OCI-LY7 (cell line): Measurements from ENCODE around the gene PPP1R37.

Experiments
- EZH2phosphoT487 ChIP-seq: fragments of 200-600 bp; sonication (generic); IDR thresholded peaks from 2 replicates; pipeline ENCODE4 v1.6.1; 2018; ENCODE audit warnings: low read depth, borderline replicate concordance, mild to moderate bottlenecking, mixed run types, antibody characterized with exemption, low read length, moderate library complexity, mixed read lengths
- TF ChIP-seq, protein P1 (sequence below): fragments of 200-600 bp; sonication (generic); conservative IDR thresholded peaks from 2 replicates; pipeline ENCODE4 v1.5.1; 2014; ENCODE audit warnings: mild to moderate bottlenecking, antibody characterized with exemption, low read length, moderate library complexity, mixed read lengths

DNA sequence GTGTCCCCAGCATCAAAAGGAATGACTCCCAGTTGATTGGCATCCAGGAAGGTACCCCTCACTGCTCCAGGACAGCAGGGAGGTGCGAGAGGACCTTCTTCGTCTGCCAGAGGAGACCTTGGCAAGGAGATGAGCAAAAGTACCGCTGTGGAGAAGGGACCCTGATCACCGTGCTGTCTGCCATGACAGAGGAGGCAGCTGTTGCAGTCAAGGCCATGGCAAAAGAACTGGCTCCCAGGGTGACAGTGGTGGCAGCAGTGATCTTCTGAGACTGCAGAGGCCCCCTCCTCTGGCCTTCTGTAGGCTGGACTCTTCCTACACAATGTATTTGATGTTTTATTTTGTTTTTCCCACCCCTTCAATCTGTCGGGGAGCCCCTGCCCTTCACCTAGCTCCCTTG, 35.8 kb downstream of the PPP1R37 start:
- TF ChIP-seq, protein P1, sequence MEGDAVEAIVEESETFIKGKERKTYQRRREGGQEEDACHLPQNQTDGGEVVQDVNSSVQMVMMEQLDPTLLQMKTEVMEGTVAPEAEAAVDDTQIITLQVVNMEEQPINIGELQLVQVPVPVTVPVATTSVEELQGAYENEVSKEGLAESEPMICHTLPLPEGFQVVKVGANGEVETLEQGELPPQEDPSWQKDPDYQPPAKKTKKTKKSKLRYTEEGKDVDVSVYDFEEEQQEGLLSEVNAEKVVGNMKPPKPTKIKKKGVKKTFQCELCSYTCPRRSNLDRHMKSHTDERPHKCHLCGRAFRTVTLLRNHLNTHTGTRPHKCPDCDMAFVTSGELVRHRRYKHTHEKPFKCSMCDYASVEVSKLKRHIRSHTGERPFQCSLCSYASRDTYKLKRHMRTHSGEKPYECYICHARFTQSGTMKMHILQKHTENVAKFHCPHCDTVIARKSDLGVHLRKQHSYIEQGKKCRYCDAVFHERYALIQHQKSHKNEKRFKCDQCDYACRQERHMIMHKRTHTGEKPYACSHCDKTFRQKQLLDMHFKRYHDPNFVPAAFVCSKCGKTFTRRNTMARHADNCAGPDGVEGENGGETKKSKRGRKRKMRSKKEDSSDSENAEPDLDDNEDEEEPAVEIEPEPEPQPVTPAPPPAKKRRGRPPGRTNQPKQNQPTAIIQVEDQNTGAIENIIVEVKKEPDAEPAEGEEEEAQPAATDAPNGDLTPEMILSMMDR, result no peak
- TF ChIP-seq EZH2phosphoT487, result no peak
